HG03045 (cell line): ENCODE results near the gene FIS1.
"Not testable (repeated sequence)": the region's sequence is repeated elsewhere in the genome, so short reads cannot be mapped to it uniquely, and the experiment has no call there.

Experiments
- ATAC-seq: cut with Tn5 transposase; IDR thresholded peaks from one replicate; pipeline ENCODE4 v1.9.1; 2021; ENCODE audit warnings: mild to moderate bottlenecking, moderate library complexity; ENCODE audit not compliant: unreplicated experiment

Gene FIS1

GRCh38 chr7:101206665-101207042 is 38.2 kb downstream of the FIS1 start:
- ATAC-seq: no peak

- no peak for ATAC-seq
These were observed 38.8 kb downstream of the FIS1 start for GRCh38 chr7:101205901-101206664.

- not testable (repeated sequence) for ATAC-seq
These were observed 40.8 kb downstream of the FIS1 start for GRCh38 chr7:101203740-101204738.

- ATAC-seq: no peak
These were observed 42.3 kb downstream of the FIS1 start for GRCh38 chr7:101202603-101202918.

- ATAC-seq: no peak
These were observed 42.9 kb downstream of the FIS1 start for GRCh38 chr7:101201695-101202602.

GRCh38 chr7:101200862-101201599 is 43.9 kb downstream of the FIS1 start, which contains the start of gene MOGAT3:
MOGAT3 (minus strand) TSS chr7:101201036; CDS start chr7:101200854, 182 bp downstream.
- no peak for ATAC-seq

- ATAC-seq: no peak
These were observed 44.4 kb downstream of the FIS1 start for GRCh38 chr7:101200504-101200861.

- not testable (repeated sequence) for ATAC-seq
These were observed 45.4 kb downstream of the FIS1 start for GRCh38 chr7:101199522-101199921.

- ATAC-seq: no peak
These were observed 46.4 kb downstream of the FIS1 start for GRCh38 chr7:101198476-101198875.

- ATAC-seq: no peak
These were observed 46.9 kb downstream of the FIS1 start for GRCh38 chr7:101197991-101198390.

- ATAC-seq: no peak
These were observed 49.0 kb downstream of the FIS1 start for GRCh38 chr7:101195884-101196283.
